HG02763 (cell line): Measurements from ENCODE around the gene HIP1.
"Not testable (repeated sequence)": the region's sequence is repeated elsewhere in the genome, so short reads cannot be mapped to it uniquely, and the experiment has no call there.

Experiments
- ATAC-seq: cut with Tn5 transposase; IDR thresholded peaks from one replicate; pipeline ENCODE4 v1.9.1; 2021; ENCODE audit warnings: mild to moderate bottlenecking, moderate library complexity; ENCODE audit not compliant: unreplicated experiment

HIP1 gene

DNA sequence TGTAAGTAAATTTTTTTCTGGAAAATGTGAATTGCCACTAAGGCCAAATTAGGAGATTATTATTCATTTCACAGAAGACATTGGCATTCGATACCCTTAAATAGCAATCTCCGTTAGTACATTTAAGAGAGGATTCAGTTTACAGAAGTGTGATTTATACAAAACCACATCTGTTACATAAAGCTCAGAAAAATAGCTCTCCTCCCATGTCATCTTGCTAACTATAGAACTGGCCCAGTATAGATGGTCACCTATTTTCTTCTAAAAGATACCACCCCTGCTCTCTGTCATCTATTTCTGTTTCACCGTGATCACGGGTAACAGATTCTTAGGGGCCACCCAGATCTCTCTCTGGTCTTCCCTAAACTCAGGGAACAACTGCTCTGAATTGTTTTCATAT lies 119.1 kb downstream of the HIP1 start:
- ATAC-seq, result no peak

DNA sequence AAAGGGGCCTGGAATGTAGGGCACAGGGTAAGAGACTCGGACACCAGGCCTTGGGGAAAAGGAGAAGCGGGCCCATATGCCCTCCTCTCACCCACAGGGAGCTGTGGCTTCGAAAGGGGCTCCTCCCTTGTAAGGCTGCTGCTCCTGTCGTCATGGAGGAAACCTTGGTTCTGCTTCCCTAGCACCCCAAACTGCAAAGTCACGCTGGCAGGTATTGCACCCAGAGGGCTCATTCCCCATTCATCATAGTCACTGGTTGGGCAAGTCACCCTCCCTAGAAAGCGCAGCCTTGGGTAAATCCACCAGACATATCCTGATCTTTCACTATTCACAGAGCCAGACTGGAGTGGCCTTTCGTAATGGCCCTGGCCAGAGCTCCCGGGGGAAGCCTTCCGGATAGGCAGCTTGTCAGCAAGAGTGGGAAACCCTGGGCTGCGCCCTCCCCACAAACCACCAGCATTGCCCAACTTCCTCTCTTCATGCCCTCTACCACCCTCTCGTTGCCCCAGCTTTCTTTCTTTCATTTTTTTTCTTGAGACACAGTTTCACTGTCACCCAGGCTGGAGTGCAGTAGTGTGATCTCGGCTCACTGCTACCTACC lies 121.0 kb downstream of the HIP1 start:
- ATAC-seq, result no peak

DNA sequence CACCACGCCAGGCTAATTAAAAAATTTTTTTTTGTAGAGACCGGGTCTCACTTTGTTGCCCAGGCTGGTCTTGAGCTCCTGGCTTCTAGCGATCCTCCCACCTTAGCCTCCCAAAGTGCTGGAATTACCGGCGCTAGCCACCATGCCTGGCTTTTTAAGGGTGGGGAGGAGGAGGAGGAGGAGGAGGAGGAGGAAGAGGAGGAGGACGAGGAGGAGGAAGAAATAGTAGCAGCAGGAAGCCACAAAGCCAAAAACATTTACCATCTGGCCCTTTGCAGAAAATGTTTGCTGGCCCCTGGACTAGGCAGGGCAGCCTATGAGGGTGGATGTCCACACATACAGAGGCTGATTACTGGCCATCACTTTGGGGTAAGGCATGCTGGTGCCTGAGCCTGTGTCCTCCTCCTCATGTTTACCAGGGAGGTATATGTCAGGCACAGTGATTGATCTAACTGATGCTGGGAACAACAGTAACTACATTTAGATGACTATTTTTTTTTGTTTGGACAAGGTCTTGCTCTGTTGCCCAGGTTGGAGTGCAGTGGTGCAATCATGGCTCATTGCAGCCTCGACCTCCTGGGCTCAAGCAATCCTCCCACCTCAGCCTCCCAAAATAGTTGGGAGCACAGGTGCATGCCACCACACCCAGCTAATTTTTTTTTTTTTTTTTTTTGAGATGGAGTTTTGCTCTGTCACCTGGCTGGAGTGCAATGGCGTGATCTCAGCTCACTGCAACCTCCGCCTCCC lies 122.1 kb downstream of the HIP1 start:
- ATAC-seq, result no peak

DNA sequence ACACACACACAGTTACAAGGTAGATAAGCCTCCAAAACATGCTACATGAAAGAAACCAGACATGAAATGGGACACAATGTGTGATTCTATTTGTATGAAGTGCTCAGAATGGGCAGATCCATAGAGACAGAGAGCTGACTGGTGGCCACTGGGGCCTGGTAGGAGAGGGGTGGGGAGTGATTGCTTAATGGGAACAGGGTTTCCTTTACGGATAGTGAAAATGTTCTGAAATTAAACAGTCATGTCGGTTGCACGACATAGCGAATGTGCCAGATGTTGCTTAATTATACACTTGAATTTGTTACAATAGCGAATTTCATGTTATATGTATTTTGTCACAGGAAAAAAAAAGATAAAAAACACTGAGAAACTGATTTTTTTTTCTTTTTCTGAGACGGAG lies 124.3 kb downstream of the HIP1 start:
- ATAC-seq, result no peak

DNA sequence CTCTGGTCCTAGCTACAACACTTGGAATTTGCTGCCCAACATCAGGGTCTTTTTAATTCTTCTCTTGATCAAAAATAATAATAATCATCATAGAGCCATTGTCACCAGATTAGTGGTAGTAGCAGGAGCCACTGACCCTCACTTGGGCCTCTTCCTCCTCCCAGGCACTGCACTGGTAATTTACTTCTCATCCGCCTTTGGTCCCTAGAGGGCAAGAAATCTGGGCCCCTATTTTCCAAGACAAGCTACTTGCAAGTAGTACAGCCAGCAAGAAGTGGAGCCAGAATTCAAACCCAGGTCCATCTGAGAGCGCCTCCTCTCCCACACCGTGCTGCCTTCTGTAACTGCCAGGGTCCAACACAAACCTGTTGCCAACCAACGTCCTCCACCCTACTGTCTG lies 125.4 kb downstream of the HIP1 start:
- no peak for ATAC-seq

DNA sequence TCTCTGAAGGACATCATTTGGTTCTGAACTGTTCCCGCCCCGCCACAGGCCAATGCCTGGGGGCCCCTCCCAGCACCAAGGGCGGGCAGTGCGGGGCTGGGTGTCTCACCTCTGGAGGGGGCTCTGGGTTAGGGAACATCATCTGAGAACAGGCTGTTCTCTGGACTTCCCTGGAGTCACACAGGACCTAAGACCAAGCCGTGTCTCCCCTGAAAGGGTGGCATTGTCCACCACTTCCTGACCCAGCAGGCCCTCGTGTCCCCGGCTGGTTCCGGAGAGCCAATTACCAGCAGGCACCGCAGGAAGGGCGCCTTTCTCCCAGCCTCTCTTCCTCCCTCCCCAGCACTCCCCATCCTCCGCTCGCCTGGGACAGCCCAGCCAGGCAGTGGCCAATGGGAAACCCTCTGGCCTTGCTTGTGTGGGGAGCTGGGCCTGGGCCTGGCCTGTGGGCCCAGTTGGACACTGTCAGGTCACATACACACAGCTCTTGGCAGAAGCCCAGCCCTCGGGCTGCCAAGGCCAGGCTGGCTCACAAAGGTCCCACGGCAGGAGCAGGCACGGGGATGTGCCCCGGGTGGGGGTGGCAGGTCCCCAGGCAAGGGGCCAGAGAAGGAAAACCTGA lies 127.1 kb downstream of the HIP1 start:
- no peak for ATAC-seq

DNA sequence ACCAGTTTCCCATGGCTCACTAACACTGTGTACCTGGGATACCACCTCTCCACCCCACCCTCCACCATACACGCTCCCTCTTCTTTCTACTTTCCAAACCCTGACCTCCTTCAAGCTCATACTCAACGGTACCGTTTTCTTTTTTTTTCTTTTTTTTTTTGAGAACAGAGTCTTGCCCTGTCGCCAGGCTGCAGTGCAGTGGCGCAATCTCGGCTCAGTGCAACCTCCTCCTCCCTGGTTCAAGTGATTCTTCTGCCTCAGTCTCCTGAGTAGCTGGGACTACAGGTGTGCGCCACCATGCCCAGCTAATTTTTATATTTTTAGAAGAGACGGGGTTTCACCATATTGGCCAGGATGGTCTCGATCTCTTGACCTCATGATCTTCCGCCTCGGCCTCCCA lies 129.3 kb downstream of the HIP1 start:
- not testable (repeated sequence) for ATAC-seq

DNA sequence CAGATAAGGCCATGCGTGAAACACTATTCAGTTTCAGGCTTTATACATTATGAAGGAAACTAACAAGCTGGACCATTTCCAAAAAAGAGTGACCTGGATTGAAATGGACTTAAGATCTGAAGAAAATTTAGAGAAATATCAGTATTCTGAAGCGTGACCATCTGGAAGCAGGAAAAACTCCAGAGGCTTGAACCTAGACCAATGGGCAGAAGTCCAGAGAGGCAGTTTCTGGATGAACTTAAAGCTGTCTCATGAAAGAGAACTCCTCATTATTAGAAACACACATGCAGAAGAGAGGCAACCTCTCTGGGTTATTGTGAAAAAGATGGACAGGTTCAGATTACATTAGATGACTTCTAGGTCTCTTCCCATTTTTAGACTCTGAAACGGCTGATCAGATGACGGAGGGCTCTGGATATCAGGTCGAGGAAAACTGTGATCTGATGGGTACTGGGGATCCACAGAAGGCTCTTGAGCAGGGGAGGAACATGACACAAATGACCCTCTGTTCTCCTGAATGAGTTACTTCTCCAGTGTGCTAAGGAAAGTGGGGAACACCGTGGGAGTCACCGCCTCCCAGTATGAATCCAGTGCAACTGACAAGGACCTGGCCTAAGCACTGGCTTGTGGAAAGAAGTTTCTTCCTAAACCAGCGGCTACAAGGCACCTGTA lies 130.2 kb downstream of the HIP1 start:
- no peak for ATAC-seq

DNA sequence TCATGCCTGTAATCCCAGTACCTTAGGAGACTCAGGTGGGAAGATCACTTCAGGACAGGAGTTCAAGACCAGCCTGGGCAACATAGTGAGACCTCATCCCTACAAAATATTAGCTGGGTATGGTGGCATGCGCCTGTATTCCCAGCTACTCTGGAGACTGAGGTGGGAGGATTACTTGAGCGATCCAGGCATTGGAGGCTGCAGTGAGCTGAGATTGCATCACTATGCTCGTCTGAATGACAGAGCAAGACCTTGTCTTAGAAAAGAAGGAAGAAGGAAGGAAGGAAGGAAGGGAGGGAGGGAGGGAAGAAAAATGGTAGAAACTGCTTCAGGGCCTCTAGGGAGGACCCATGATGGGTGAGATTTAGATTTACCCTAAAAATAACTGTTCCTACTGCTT lies 134.3 kb downstream of the HIP1 start:
- no peak for ATAC-seq

DNA sequence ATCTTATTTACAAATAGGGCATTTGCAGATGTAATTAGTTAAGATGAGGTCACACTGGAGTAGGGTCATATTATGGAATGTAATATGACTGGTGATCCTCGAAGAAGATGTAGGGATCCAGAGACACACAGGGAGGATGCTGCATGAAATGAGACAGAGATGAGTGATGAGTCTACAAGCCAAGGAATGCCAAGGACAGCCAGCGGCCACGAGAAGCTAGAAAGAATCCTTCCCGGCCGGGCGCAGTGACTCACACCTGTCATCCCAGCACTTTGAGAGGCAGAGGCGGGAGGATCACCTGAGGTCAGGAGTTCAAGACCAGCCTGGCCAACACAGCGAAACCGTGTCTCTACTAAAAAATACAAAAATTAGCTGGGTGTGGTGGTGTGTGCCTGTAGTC lies 135.9 kb downstream of the HIP1 start:
- ATAC-seq, result not testable (repeated sequence)

DNA sequence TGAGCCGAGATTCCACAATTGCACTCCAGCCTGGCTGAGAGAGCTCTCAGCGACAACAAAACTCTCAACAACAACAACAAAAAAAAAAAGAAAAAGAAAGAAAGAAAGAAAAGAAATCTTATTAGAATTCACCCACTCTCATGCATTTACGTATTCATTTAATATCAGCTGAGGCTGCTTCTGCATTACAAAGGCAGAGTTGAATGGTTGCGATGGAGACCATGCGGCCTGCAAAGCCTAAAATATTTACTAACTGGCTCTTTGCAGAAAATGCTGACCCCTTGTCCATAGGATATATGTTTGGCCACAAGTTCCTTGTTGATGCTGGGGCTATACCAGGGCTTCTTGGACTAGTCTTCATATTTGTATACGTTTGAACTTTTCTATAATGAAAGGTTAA lies 137.2 kb downstream of the HIP1 start:
- no peak for ATAC-seq

DNA sequence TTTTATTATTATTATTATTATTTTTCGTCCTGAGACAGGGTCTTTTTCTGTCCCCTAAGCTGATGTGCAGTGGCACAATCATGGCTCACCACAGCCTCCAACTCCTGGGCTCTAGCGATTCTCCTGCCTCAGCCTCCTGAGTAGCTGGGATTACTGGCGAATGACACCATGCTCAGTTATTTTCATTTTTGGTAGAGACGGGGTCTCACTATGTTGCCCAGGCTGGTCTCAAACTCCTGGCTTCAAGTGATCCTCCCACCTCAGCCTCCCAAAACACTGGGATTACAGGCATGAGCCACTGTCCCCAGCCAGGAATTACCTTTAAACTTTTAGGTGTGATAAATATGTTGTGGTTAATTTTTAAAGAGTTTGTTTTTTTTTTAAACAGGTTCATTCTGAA lies 138.0 kb downstream of the HIP1 start:
- not testable (repeated sequence) for ATAC-seq

DNA sequence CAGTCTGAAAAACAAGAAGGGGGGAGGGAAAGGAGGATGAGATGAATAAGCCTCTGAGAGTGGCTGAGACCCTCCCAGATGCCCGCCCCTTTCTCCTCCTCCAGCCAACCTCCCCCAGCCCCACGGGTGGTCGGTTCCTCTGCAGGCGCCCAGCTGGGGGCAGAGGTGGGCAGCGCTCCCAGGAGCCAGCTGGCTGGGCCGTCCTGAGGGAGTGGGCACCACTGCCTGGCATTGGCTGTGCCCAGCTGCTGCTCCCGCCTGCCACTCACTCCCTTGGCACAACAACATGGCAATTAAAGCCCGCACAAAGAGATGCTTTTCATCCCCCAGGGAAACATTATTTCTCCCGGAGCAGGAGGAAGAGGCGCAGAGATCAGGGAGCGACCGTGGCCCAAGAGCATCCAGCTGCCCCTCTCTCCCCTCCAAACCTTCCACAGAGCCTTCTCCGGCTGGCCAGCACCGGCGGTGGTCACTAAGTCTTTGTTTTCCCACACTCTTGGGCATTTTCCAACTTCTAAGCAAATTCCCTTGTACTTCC lies 139.4 kb downstream of the HIP1 start:
- ATAC-seq, result no peak

DNA sequence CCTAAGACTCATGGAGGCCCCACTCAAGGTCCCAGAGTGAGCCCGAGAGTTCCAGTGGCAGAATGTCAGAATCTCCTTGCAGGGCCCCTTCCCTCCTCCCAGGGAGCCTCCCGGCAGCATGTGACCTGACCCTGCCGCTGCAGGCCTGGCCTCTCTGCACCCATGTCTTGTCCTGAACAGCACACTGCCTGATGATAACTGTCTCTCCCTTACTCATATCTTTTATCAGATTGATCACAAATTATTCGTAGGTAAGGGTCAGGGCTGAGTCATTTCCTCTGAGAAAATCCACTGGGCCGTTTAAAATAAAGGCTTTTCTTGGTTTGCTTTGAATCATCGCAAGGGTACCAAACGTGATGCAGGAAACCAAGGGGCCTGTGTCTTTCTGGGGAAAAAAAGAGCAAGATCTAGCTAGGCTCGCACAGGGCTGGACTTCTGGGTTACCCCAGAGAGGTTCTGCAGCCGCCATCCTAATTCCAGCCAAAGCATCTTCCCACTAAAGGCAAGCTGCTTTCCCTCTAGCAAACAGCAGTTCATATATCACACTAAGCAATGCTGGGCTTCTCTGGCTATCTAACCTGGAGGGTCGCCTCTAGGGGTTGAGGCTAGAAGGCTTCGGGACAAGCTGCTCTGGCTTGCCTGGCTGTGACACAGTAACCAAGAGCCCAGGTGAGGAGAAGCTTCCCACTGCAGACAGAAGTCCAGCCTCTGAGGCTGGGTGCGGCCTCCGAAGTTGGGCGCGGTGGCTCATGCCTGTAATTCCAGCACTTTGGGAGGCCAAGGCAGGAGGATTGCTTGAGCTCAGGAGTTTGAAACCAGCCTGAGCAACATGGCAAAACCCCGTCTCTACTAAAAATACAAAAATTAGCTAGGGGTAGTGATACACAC lies 141.8 kb downstream of the HIP1 start:
- no peak for ATAC-seq

DNA sequence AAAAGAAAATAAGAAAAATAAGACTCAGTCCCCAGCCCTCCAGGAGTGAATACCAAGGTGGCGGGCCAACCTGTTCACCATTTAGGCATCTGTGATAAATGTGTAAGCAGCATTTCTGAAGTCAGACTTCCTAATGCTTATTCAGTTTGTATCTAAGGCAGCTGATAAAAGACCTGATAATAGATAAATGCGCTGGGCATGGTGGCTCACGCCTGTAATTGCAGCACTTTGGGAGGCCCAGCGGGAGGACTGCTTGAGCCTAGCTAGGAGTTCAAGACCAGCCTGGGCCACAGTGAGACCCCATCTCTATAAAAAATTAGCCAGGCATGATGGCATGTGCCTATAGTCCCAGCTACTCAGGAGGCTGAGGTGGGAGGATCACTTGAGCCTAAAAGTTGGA lies 143.0 kb downstream of the HIP1 start:
- ATAC-seq, result no peak

DNA sequence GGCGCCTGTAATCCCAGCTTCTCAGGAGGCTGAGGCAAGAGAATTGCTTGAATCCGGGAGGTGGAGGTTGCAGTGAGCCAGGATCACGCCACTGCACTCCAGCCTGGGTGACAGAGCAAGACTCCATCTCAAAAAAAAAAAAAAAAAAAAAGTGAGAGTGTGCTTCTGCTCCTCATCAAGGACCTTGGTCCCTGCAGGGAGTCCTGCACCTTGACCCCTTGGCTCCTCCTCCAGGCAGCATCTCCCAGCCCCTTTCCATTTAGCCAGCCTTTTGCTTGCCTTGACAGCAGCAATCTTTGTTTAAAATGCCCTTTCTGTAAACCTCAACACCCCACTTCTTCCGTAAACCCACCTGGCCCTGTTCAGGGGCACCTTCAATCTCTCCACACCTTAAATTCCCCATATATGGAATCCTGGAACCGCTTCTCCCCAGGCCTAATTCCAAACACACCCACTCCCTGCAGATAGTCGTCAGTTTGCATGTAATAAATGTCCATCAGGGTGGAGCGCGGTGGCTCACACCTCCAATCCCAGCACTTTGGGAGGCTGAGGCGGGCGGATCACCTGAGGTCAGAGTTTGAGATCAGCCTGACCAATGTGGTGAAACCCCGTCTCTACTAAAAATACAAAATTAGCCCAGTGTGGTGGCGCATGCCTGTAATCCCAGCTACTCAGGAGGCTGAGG lies 145.1 kb downstream of the HIP1 start:
- not testable (repeated sequence) for ATAC-seq

DNA sequence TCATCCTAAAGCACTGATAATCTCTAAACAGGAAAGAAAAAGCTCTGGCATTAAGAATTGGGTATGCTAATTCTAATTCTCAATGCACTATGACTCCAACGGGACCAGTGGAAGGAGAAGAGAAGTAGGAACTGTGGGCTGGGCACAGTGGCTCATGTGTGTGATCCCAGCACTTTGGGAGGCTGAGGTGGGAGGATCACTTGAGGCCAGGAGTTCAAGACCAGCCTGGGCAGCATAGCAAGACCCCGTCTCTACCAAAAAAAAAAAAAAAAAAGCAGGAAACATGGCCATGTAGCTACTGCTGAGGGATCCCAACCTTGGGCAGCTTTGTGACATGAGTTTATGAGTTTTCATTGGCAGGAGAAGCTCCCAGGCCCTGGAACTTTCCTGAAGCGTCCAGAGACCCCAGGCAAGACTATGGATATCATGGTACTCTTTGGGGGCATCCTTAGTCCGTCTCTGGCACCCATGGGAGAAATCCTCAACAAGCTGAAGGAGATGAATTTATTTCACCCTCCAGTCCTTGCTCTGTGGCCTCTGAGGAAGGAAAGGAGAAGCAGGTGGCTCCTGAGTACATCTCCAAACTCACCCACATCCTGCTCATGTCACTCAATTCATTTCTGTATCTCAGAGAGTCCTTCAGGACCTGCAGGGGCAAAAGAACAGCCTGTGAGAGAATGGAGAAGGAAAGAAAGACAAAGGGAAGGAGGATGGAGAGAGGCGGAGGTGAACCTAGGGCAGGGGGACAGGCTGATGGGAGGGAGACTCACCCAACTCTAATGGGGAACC lies 147.1 kb downstream of the HIP1 start:
- no peak for ATAC-seq

DNA sequence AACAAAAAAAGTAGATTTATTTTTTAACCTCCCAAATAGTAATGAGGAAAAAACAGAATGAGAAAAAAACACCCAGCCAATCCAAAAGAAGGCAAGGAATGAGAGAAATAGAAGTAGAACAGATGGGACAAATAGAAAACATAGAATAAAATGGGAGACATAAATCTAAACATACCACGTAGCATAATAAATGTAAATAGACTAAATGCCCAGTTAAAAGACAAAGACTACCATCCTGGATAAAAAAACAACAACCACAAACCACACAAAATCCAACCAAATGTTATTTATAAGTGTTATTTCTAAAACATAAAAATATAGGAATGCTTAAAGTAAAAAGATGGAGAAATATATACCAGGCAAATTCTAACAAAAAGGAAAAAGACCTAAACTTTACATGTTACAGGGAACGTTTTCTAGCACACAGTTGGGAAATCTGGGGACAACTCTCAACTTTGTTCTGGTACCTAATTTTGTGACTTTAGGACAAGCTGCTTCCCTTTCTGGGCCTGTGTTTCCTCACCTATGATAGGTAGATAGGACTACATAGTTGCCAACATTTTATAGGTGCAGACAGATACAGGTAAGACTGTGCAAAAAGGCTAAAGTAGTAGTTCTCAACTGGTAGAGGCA lies 148.3 kb downstream of the HIP1 start:
- no peak for ATAC-seq

DNA sequence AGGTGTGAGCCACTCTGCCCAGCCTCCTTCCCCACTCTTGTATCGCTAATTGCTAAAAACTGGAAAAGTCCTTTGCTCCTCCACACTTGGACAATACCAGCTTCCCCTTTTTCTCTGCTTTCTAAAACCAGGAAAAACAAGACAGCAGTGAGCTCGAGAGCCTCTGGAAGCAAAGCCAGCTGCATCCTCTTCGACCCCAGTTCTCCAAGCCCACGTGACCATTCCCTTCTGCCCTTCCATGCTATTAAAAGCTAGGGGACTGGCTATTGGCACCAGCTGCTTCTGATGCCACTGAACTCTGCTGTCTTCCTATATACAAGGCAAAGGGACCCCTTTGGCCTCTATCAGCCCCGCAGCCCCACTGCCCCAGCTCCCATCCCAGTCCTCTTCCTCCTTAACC lies 154.4 kb downstream of the HIP1 start:
- no peak for ATAC-seq
